Stimulated activated CD4-positive, alpha-beta T cell treated with anti-CD3 and anti-CD28 coated beads, TNF-alpha, amount 100 ng/mL, for 24 hours (primary cell): ENCODE data around the gene F5.

Source experiments
- DNase-seq, 3 experiments: peaks; one replicate each; pipeline ENCODE4 v3.0.0-alpha.2; 2020; ENCODE audit warnings: low read depth in 3 of 3

Gene F5

GRCh38 chr1:169483500-169483966 lies 102.7 kb downstream of the F5 start:
- DNase-seq, result no peak

DNA sequence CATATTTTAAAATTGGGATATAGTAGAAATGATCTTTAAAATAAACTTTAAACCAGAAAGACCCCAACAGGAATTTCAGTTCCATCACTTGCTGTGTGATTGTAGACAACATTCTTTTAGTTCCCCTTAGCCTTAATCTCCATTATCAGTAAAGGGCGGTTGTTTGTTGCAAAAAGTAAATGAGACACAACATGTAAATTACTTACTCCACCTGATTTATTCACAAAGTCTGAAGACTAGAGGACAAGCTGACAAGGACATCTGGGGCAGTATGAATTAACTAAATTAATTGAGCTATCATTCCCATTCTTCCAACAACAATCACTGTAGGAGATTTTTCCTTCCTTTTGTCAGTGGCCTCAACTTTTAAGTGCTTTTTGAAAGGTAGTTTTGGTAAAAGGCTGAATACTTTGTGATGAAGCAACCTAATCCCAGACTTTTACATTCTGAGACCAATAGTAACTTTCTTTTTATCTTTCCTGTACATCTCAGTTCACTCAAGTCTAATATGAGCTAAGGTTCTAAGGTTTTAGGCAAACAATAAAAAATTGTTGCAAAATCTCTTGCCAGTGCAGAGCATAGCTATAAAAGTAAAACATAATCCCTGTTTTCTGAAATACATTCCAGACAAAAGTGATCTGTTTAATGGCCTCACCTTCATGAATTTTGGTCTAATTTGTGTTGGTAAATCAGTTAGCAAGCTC lies 106.8 kb downstream of the F5 start:
- DNase-seq, result no peak

GRCh38 chr1:169478094-169478672 lies 108.1 kb downstream of the F5 start:
- DNase-seq, result no peak

GRCh38 chr1:169475806-169476387 lies 110.4 kb downstream of the F5 start:
- DNase-seq, result no peak

GRCh38 chr1:169474302-169474995 lies 111.8 kb downstream of the F5 start:
- no peak for DNase-seq

DNA sequence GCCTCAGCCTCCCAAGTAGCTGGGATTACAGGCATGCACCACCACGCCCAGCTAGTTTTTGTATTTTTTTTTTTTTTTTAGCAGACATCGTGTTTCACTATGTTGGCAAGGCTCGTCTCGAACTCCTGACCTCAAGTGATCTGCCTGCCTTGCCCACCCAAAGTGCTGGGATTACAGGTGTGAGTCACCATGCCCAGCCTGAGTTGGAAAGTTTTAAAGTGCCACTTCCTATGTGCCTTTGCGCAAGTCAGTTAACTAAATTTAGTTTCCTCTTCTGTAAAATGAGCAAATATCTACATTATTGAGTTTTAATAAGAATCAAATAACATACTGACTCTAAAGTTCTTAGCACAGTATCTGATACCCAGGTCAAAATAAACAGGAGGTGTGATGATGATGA lies 112.9 kb downstream of the F5 start:
- no peak for DNase-seq

- no peak for DNase-seq
Observed at GRCh38 chr1:169472738-169473137, 113.5 kb downstream of the F5 start.

DNA sequence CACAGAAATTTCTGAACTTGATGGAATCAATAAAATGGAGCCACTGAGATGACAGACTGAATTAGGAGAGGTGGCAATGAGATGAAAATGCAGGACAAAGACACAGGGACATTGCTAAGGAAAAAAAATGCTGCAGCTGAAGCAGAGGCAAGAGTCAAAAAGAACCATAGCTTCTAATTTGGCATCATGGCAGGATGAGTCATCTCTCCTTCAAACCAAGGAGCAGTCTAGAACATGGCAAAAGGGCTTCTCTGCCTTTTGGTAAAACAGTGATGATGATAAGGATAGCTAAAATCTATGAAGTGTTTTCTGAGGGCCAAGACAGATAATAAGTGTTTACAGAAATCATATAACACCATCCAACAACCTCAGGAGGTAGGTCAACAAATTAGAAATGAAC lies 117.3 kb downstream of the F5 start:
- DNase-seq, result no peak

DNA sequence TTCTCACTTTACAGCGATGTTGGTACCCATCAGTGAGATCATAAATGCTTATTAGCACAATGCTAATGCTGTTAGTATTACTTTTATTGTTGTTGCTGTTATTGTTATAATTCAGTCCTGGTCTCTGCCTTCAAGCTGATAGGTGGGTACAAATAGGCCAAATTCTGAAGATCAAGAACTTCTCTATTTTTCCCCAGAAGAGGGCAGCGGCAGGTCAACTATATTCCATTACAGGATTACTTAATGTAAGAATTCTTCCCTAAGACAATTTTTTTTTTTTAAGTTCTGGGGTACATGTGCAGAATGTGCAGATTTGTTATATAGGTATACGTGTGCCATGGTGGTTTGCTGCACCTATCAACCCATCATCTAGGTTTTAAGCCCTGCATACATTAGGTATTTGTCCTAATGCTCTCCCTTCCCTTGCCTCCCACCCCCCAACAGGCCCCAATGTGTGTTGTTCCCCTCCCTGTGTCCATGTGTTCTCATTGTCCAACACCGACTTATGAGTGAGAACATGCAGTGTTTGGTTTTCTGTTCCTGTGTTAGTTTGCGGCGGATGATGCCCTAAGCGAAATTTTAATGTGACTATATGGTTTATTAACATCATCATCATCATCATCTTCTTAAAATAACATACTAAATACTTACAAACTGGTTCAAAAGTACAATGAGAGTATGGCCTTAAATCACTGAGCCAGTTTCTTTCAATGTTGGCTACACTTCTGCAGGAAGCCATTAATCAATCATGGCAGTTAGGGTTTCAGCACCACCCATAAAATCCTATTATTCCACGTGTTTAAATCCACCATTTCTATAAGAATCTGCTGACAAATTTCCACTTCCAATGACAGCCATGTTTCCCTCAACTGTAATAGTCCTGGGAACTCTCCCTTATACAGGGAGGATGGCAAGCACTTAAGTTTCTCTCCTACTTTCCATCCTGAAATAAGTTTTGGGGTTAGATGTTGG lies 119.7 kb downstream of the F5 start:
- no peak for DNase-seq

DNA sequence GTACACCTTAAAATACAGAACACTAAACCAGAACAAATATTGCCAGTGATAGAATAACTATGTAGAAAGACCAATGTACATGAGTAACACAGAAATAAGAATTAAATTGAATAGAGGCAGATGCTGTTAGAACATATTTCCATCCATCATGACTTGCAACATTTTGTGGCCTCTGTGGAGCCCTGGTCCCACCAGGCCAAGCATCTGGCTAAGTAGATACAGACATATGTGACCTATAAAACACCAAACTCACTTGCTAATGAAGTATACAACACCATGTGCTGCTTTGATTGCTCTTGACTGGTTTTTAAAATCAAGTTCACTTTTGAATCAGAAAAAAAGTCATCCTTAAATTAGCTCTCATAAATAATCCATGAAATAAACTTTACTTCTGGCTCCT lies 121.0 kb downstream of the F5 start:
- DNase-seq, result no peak
